SJSA1 (cell line): Measurements from ENCODE around the gene GTPBP3. TPM values are rescaled to one million over a fixed set of nuclear protein-coding genes. Genes with fewer than 3 reads are reported as not detected.

Experiments
- DNase-seq, 2 experiments: peaks; one replicate each; pipeline ENCODE4 v3.0.0-alpha.2; 2015 to 2020; ENCODE audit warnings: low spot score in 2 of 2, low read depth in 1 of 2
- H3K27ac ChIP-seq: fragments of 250-450 bp; sonication (Bioruptor Pico); 2 replicates; pipeline ENCODE4 v1.5.1; 2020; ENCODE audit warnings: mild to moderate bottlenecking, moderate library complexity
- H3K27me3 ChIP-seq: fragments of 250-450 bp; sonication (Bioruptor Pico); replicated peaks from 2 replicates; pipeline ENCODE4 v1.5.1; 2020; ENCODE audit warnings: mild to moderate bottlenecking, moderate library complexity
- H3K36me3 ChIP-seq: fragments of 250-450 bp; sonication (Bioruptor Pico); 2 replicates; pipeline ENCODE4 v1.5.1; 2020; ENCODE audit warnings: mild to moderate bottlenecking
- H3K4me1 ChIP-seq: fragments of 250-450 bp; sonication (Bioruptor Pico); replicated peaks from 2 replicates; pipeline ENCODE4 v1.6.1; 2021; ENCODE audit warnings: mild to moderate bottlenecking
- H3K4me3 ChIP-seq: fragments of 250-450 bp; sonication (Bioruptor Pico); 2 replicates; pipeline ENCODE4 v1.5.1; 2020; ENCODE audit warnings: mild to moderate bottlenecking
- H3K9me3 ChIP-seq: fragments of 250-450 bp; sonication (Bioruptor Pico); replicated peaks from 2 replicates; pipeline ENCODE4 v1.5.1; 2020; ENCODE audit warnings: mild to moderate bottlenecking
- total RNA-seq: library from RNA; depleted of rRNA; stranded (reverse); fragments of >200 nt; shearing (Covaris generic); gene quantifications from 2 replicates; pipeline ENCODE4 v1.2.3, GENCODE V29; 2014

The GTPBP3 gene
- total RNA-seq, 1 experiment from 2014 or later = 19.5 TPM

DNA sequence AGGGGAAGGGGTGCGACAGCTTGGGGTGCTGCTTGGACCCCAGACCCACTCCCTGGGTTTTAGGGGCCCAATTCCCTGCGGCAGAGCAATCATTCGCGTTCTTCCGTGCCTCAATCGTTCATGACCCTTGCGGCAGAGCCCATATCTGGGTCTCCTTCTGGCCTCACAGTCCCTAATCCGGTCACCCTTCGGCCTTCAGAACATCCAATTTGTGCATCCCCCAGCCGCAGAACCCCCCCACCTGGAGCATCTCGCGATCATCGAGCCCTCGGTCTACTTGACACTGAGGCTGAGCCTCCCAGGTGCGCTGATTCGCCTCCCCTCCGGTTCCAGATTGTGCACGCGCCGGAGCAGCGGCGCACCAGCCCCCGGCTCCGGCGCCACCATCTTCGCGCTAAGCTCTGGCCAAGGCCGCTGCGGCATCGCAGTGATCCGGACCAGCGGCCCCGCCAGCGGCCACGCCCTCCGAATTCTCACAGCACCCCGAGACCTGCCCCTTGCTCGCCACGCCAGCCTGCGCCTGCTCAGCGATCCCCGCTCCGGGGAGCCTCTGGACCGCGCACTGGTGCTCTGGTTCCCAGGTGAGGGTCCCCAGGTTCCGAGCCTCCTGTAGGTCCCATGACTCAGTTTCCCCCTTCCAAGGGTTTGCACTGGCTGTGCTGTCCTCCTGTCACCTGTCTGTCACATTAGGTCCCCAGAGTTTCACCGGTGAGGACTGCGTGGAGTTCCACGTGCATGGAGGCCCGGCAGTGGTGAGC, 501 bp downstream of the GTPBP3 start:
- Histone ChIP-seq H3K9me3 (no peaks in the 10 kb centered on the region), H3K4me1 (peaks cover 27% of the 10 kb centered on the region), H3K27me3 (no peaks in the 10 kb centered on the region), H3K36me3 (peaks cover 11% of the 10 kb centered on the region), H3K27ac (no peak overlapping the region), H3K4me3 (peak overlapping the region; percentile 54)
- DNase-seq = peak in 1 of 2 experiments; percentile 45

DNA sequence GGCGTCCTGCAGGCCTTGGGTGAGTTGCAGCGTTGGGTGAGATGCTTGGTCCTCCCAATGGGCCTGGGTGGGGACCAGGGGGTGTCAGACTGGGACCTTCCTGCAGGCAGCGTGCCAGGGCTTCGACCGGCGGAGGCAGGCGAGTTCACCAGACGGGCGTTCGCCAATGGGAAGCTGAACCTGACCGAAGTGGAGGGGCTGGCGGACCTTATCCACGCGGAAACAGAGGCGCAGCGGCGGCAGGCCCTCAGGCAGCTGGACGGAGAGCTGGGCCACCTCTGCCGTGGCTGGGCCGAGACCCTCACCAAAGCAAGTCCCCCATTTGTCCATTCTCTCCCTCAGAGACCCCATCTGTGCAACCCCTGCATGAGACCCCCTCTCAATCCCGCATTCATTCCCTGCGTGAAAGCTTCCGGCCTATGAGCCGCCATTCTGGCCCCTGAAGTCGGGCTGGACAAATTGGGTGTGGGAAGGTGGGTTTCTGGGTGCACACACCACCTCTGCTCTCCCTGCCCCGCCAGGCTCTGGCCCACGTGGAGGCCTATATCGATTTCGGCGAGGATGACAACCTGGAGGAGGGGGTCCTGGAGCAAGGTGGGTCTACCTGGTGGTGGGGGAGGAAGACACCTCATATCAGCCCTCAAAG, 1.2 kb downstream of the GTPBP3 start:
- no peak for DNase-seq
- no peaks in the 10 kb centered on the region for H3K9me3 ChIP-seq
- H3K4me3 ChIP-seq = peak overlapping the region; percentile 54
- peaks cover 27% of the 10 kb centered on the region for H3K4me1 ChIP-seq
- H3K27ac ChIP-seq = no peak overlapping the region
- peaks cover 9% of the 10 kb centered on the region for H3K36me3 ChIP-seq
- H3K27me3 ChIP-seq = no peaks in the 10 kb centered on the region

DNA sequence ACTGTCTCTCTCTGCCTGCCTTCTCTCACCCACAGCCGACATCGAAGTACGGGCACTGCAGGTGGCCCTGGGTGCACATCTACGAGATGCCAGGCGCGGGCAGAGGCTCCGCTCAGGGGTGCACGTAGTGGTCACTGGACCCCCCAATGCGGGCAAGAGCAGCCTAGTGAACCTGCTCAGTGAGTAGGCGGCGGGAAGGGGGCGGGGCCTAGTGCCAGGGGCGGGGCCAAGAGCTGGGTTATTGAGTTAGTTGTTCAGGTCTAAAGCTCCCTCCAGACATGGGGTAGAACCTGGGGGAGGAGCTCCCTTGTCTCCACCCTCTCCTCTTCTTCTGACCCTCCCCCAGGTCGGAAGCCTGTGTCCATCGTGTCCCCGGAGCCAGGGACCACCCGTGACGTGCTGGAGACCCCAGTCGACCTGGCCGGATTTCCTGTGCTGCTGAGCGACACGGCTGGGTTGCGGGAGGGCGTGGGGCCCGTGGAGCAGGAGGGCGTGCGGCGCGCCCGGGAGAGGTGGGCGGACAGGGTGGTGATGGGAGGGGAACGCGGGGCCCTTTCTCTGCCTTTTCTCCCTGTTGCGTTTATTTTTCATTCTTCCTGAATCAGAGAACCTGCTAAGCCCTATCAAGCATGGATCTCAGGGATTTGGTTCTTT, 1.9 kb downstream of the GTPBP3 start:
- Histone ChIP-seq H3K36me3 (peaks cover 9% of the 10 kb centered on the region), H3K4me1 (peaks cover 21% of the 10 kb centered on the region), H3K4me3 (no peak overlapping the region), H3K27me3 (no peaks in the 10 kb centered on the region), H3K9me3 (no peaks in the 10 kb centered on the region), H3K27ac (no peak overlapping the region)
- DNase-seq = peak in 1 of 2 experiments; percentile 51

DNA sequence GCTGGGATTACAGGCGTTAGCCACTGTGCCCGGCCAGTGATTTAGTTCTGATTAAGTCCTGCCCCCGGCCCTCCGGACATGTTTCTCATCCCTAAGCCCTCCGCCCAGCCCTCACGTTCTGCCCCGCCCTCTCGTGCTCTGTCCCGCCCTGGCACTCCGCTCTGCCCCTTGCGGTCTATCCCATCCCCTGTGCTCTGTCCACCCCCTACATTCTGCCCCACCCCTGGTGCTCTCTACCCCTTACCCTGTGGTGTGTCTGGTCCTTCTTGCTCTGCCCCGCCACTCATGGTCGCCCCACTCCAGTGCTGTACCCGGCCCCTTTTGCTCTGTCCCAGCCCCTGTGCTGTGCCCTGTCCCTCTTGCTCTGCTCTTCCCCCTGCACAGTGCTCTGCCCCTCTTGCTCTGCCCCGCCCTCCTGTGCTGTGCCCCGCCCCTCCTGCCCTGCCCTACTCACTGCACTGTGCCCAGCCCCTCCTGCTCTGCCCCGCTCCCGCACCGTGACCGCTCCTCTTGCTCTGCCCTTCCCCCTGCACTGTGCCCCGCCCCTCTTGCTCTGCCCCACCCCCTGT, 3.0 kb downstream of the GTPBP3 start:
- Histone ChIP-seq H3K4me1 (peaks cover 14% of the 10 kb centered on the region), H3K27ac (no peak overlapping the region), H3K4me3 (no peak overlapping the region), H3K36me3 (peaks cover 9% of the 10 kb centered on the region), H3K27me3 (no peaks in the 10 kb centered on the region), H3K9me3 (no peaks in the 10 kb centered on the region)
- peak in 1 of 2 experiments; percentile 58 for DNase-seq

GRCh38 chr19:17340871-17341357, 3.6 kb downstream of the GTPBP3 start:
- H3K27me3 ChIP-seq = no peaks in the 10 kb centered on the region
- H3K4me3 ChIP-seq = no peak overlapping the region
- no peak overlapping the region for H3K27ac ChIP-seq
- H3K36me3 ChIP-seq = peaks cover 9% of the 10 kb centered on the region
- H3K4me1 ChIP-seq = peaks cover 14% of the 10 kb centered on the region
- no peak for DNase-seq
- H3K9me3 ChIP-seq = no peaks in the 10 kb centered on the region

DNA sequence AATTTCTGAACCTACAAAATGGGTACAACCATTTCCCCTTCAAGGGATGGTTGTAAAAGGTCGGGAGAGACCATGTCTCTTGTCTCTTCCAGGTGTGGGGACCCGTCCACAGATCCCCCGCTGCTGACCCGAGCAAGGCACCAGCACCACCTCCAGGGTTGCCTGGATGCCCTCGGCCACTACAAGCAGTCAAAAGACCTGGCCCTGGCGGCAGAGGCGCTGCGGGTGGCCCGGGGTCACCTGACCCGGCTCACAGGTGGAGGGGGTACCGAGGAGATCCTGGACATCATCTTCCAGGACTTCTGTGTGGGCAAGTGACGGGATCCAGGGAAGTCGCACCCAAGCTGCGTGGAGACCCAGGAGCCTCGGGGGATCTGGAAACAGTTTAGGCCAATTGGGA, 4.0 kb downstream of the GTPBP3 start:
- H3K27ac ChIP-seq = no peak overlapping the region
- no peak overlapping the region for H3K4me3 ChIP-seq
- no peaks in the 10 kb centered on the region for H3K9me3 ChIP-seq
- H3K27me3 ChIP-seq = no peaks in the 10 kb centered on the region
- no peak for DNase-seq
- peaks cover 9% of the 10 kb centered on the region for H3K36me3 ChIP-seq
- H3K4me1 ChIP-seq = peaks cover 19% of the 10 kb centered on the region

- DNase-seq = no peak
- H3K27me3 ChIP-seq = no peaks in the 10 kb centered on the region
- H3K4me3 ChIP-seq = no peak overlapping the region
- peaks cover 9% of the 10 kb centered on the region for H3K36me3 ChIP-seq
- no peaks in the 10 kb centered on the region for H3K9me3 ChIP-seq
- H3K4me1 ChIP-seq = peaks cover 19% of the 10 kb centered on the region
- no peak overlapping the region for H3K27ac ChIP-seq
Measured at GRCh38 chr19:17341845-17342244, 4.5 kb downstream of the GTPBP3 start.

GRCh38 chr19:17346109-17346671, 8.8 kb downstream of the GTPBP3 start:
- no peak overlapping the region for H3K4me3 ChIP-seq
- H3K9me3 ChIP-seq = no peaks in the 10 kb centered on the region
- no peaks in the 10 kb centered on the region for H3K36me3 ChIP-seq
- H3K4me1 ChIP-seq = peaks cover 30% of the 10 kb centered on the region
- no peak overlapping the region for H3K27ac ChIP-seq
- H3K27me3 ChIP-seq = no peaks in the 10 kb centered on the region
- peak; percentile 53 to 73 for DNase-seq

- Histone ChIP-seq H3K9me3 (no peaks in the 10 kb centered on the region), H3K4me3 (no peak overlapping the region), H3K36me3 (no peaks in the 10 kb centered on the region), H3K27ac (no peak overlapping the region), H3K27me3 (no peaks in the 10 kb centered on the region), H3K4me1 (peaks cover 30% of the 10 kb centered on the region)
- no peak for DNase-seq
Measured at GRCh38 chr19:17347361-17347760, 10.0 kb downstream of the GTPBP3 start.

DNA sequence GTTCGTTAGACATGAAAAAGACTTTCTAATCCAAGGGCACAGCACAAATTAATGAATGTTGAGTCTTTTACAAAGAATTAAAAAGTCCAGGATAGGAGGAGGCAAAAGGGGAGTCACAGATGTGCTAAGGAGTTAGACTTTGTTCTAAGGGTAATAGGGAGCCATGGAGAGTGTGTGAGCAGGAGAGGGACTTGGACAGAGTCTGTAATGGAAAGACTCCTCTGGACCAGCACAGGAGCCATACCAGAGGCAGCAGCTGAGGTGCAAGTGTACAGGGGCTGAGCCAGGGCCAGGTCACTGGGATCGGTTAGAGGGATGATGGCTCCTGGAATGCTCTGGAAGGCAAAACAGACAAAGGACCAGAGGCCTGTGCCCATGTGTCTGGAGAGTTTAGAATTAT, 10.5 kb downstream of the GTPBP3 start:
- H3K36me3 ChIP-seq = no peaks in the 10 kb centered on the region
- no peak overlapping the region for H3K27ac ChIP-seq
- no peak for DNase-seq
- no peaks in the 10 kb centered on the region for H3K9me3 ChIP-seq
- H3K4me1 ChIP-seq = peaks cover 30% of the 10 kb centered on the region
- no peak overlapping the region for H3K4me3 ChIP-seq
- no peaks in the 10 kb centered on the region for H3K27me3 ChIP-seq

GRCh38 chr19:17348700-17349099, 11.3 kb downstream of the GTPBP3 start:
- Histone ChIP-seq H3K4me3 (no peak overlapping the region), H3K27ac (peak overlapping the region; percentile 8; the same call in 1 of the 2 replicates), H3K36me3 (no peaks in the 10 kb centered on the region), H3K9me3 (no peaks in the 10 kb centered on the region), H3K4me1 (peaks cover 30% of the 10 kb centered on the region), H3K27me3 (no peaks in the 10 kb centered on the region)
- peak; percentile 81 to 92 for DNase-seq

DNA sequence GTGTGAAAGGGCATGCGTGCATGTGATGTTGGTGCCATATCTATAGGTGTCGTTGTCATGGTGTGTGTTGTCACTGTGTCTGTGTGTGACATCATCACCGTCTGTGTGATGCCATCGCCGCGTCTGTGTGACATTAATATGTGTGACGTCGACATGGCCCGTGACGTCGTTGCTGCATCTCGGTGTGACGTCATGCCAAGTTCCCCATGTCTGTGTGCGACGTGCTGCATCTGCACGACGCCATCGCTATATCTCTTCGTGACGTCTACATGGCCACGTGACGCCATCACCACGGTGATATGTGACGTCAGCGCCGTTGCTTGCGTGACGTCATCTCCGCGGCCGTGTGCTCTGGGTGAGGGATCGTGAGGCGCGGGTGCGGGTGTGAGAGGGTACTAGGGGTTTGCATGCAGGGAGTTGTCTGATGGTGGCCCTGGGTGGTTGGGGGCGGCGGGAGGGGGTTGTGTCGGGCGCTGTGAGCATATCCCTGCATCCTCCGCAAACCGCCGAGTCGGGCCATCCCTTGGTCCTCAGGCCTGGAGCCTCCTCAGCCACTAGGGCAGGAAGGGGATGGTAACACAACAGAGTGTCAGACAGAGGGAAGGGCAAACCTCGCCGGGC, 14.6 kb downstream of the GTPBP3 start:
- H3K27me3 ChIP-seq = no peaks in the 10 kb centered on the region

DNA sequence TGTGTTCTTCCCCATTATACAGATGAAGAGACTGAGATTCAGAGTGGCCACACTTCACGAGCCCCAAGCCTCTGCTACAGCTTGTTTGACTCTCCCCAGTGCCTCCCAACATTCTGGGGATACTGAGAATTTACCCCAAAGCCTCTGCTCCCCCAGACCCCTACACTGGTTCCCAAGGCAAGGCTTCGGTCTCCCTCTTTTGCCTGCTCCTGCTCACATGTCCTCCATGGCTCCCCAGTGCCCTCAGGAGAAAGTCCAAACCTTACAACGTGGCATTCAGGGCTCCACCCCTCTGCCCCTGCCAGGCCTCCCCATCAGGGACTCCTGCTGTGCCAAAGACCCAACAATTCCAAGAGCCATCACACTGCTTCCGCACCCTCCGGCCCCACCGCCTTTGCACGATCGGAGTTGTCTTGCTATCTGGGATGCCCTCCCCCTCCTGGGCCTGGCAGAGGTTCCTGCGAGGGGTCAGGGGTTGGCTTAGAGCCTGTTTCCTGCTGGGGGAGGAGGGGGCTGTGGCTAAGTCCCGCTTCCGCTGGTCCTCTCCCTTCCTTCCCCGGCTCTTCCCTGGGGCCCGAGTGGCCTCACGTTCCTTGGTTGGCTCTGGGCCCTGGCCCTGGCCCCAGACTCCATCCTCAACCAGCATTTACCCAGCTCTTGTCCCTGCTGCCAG, 15.4 kb downstream of the GTPBP3 start:
- H3K9me3 ChIP-seq = no peaks in the 10 kb centered on the region
- no peaks in the 10 kb centered on the region for H3K27me3 ChIP-seq
- no peak for DNase-seq
- peaks cover 16% of the 10 kb centered on the region for H3K4me1 ChIP-seq
- no peaks in the 10 kb centered on the region for H3K36me3 ChIP-seq
- H3K27ac ChIP-seq = no peak overlapping the region
- no peak overlapping the region for H3K4me3 ChIP-seq

More for the DNA sequence above, 14.6 kb downstream of the GTPBP3 start:
- H3K27ac ChIP-seq = no peak overlapping the region
- peaks cover 23% of the 10 kb centered on the region for H3K4me1 ChIP-seq
- no peaks in the 10 kb centered on the region for H3K36me3 ChIP-seq
- no peaks in the 10 kb centered on the region for H3K9me3 ChIP-seq
- no peak for DNase-seq
- H3K4me3 ChIP-seq = no peak overlapping the region
